ENCODE results near the gene GAS2L1.

The GAS2L1 gene

GRCh38 chr22:29309332-29310064 lies 3.0 kb downstream of the GAS2L1 start:
- no peak for DNase-seq (ENCODE audit: low spot score)

GRCh38 chr22:29310065-29310862 lies 3.8 kb downstream of the GAS2L1 start:
- no peak for DNase-seq (ENCODE audit: low spot score)

- DNase-seq (ENCODE audit: low spot score): peak; percentile 95
Observed at GRCh38 chr22:29310863-29311339, 4.5 kb downstream of the GAS2L1 start.

- no peak for DNase-seq (ENCODE audit: low spot score)
Observed at GRCh38 chr22:29311464-29312217, 5.2 kb downstream of the GAS2L1 start.

- no peak for DNase-seq (ENCODE audit: low spot score)
Observed at GRCh38 chr22:29312218-29313125, 6.0 kb downstream of the GAS2L1 start.

- DNase-seq (ENCODE audit: low spot score): peak; percentile 49
Observed at GRCh38 chr22:29313126-29313575, 6.7 kb downstream of the GAS2L1 start.

- no peak for DNase-seq (ENCODE audit: low spot score)
Observed at GRCh38 chr22:29313576-29314466, 7.4 kb downstream of the GAS2L1 start.

- no peak for DNase-seq (ENCODE audit: low spot score)
Observed at GRCh38 chr22:29314537-29315285, 8.3 kb downstream of the GAS2L1 start.

- DNase-seq (ENCODE audit: low spot score): no peak
Observed at GRCh38 chr22:29315286-29316140, 9.1 kb downstream of the GAS2L1 start, which contains the start of gene RASL10A. RASL10A (minus strand) TSS chr22:29315697; CDS start chr22:29315246, 451 bp downstream.

- no peak for DNase-seq (ENCODE audit: low spot score)
Observed at GRCh38 chr22:29316141-29316828, 9.8 kb downstream of the GAS2L1 start.

GRCh38 chr22:29317827-29318454 lies 11.5 kb downstream of the GAS2L1 start:
- DNase-seq (ENCODE audit: low spot score): no peak

GRCh38 chr22:29319072-29319471 lies 12.6 kb downstream of the GAS2L1 start:
- DNase-seq (ENCODE audit: low spot score): no peak

GRCh38 chr22:29320546-29320945 lies 14.1 kb downstream of the GAS2L1 start:
- DNase-seq (ENCODE audit: low spot score): peak; percentile 42

- DNase-seq (ENCODE audit: low spot score): no peak
Observed at GRCh38 chr22:29323641-29324040, 17.2 kb downstream of the GAS2L1 start.

- DNase-seq (ENCODE audit: low spot score): no peak
Observed at GRCh38 chr22:29325356-29325755, 18.9 kb downstream of the GAS2L1 start.

GRCh38 chr22:29325785-29326315 lies 19.4 kb downstream of the GAS2L1 start:
- DNase-seq (ENCODE audit: low spot score): no peak

- DNase-seq (ENCODE audit: low spot score): no peak
Observed at GRCh38 chr22:29326481-29326880, 20.0 kb downstream of the GAS2L1 start.
